ENCODE measurements around the gene RNF125.
"Not testable (repeated sequence)": the region's sequence is repeated elsewhere in the genome, so short reads cannot be mapped to it uniquely, and the experiment has no call there.

Gene RNF125

GRCh38 chr18:31990823-31991222 is 27.8 kb upstream of the RNF125 start:
- peaks cover 3% of the 10 kb centered on the region for H3K4me1 ChIP-seq (ENCODE audit: control insufficient read depth, insufficient read depth, low read length, poor library complexity, severe bottlenecking)
- no peak overlapping the region for H3K4me3 ChIP-seq (ENCODE audit: extremely low read depth, insufficient read depth, low read length, poor library complexity, severe bottlenecking)
- H3K36me3 ChIP-seq (ENCODE audit: control insufficient read depth, insufficient read depth, low read length), result no peaks in the 10 kb centered on the region
- 93 to 100% methylated on average over 2 of the region's 2 CpGs for WGBS, 2 experiments (ENCODE audit: insufficient coverage in 2 of 2)
- no peak overlapping the region for H3K27ac ChIP-seq (ENCODE audit: low read depth, low read length, severe bottlenecking)
- H3K9me3 ChIP-seq (ENCODE audit: control insufficient read depth, low read length), result no peaks in the 10 kb centered on the region

- H3K9me3 ChIP-seq (ENCODE audit: control insufficient read depth, low read length), result no peaks in the 10 kb centered on the region
- H3K4me3 ChIP-seq (ENCODE audit: extremely low read depth, insufficient read depth, low read length, poor library complexity, severe bottlenecking), result no peak overlapping the region
- WGBS, 2 experiments (ENCODE audit: insufficient coverage in 2 of 2), result 94 to 95% methylated on average over 5 to 6 of the region's 7 CpGs
- peaks cover 3% of the 10 kb centered on the region for H3K4me1 ChIP-seq (ENCODE audit: control insufficient read depth, insufficient read depth, low read length, poor library complexity, severe bottlenecking)
- H3K27ac ChIP-seq (ENCODE audit: low read depth, low read length, severe bottlenecking), result no peak overlapping the region
- H3K36me3 ChIP-seq (ENCODE audit: control insufficient read depth, insufficient read depth, low read length), result no peaks in the 10 kb centered on the region
These were observed 22.6 kb upstream of the RNF125 start for GRCh38 chr18:31996007-31996406.

GRCh38 chr18:31998880-31999412 is 19.7 kb upstream of the RNF125 start:
- WGBS, 2 experiments (ENCODE audit: insufficient coverage in 2 of 2), result 82 to 83% methylated on average over 2 to 3 of the region's 5 CpGs
- Histone ChIP-seq H3K36me3 (ENCODE audit: control insufficient read depth, insufficient read depth, low read length) (no peaks in the 10 kb centered on the region), H3K9me3 (ENCODE audit: control insufficient read depth, low read length) (no peaks in the 10 kb centered on the region), H3K27ac (ENCODE audit: low read depth, low read length, severe bottlenecking) (no peak overlapping the region), H3K4me1 (ENCODE audit: control insufficient read depth, insufficient read depth, low read length, poor library complexity, severe bottlenecking) (no peaks in the 10 kb centered on the region), H3K4me3 (ENCODE audit: extremely low read depth, insufficient read depth, low read length, poor library complexity, severe bottlenecking) (no peak overlapping the region)

- H3K9me3 ChIP-seq (ENCODE audit: control insufficient read depth, low read length); H3K27ac ChIP-seq (ENCODE audit: low read depth, low read length, severe bottlenecking); H3K36me3 ChIP-seq (ENCODE audit: control insufficient read depth, insufficient read depth, low read length); H3K4me1 ChIP-seq (ENCODE audit: control insufficient read depth, insufficient read depth, low read length, poor library complexity, severe bottlenecking); H3K4me3 ChIP-seq (ENCODE audit: extremely low read depth, insufficient read depth, low read length, poor library complexity, severe bottlenecking): not testable (repeated sequence)
- WGBS, 2 experiments (ENCODE audit: insufficient coverage in 2 of 2), result 92 to 96% methylated on average over 7 of the region's 7 CpGs
These were observed 17.5 kb upstream of the RNF125 start for GRCh38 chr18:32001141-32001540.

GRCh38 chr18:32003822-32004221 is 14.8 kb upstream of the RNF125 start:
- H3K4me1 ChIP-seq (ENCODE audit: control insufficient read depth, insufficient read depth, low read length, poor library complexity, severe bottlenecking); H3K36me3 ChIP-seq (ENCODE audit: control insufficient read depth, insufficient read depth, low read length); H3K9me3 ChIP-seq (ENCODE audit: control insufficient read depth, low read length); H3K27ac ChIP-seq (ENCODE audit: low read depth, low read length, severe bottlenecking); H3K4me3 ChIP-seq (ENCODE audit: extremely low read depth, insufficient read depth, low read length, poor library complexity, severe bottlenecking): not testable (repeated sequence)
- 90 to 100% methylated on average over 2 of the region's 2 CpGs for WGBS, 2 experiments (ENCODE audit: insufficient coverage in 2 of 2)

GRCh38 chr18:32010124-32010721 is 8.4 kb upstream of the RNF125 start:
- no peak overlapping the region for H3K4me3 ChIP-seq (ENCODE audit: extremely low read depth, insufficient read depth, low read length, poor library complexity, severe bottlenecking)
- 89 to 100% methylated on average over 2 to 3 of the region's 5 CpGs for WGBS, 2 experiments (ENCODE audit: insufficient coverage in 2 of 2)
- no peaks in the 10 kb centered on the region for H3K4me1 ChIP-seq (ENCODE audit: control insufficient read depth, insufficient read depth, low read length, poor library complexity, severe bottlenecking)
- H3K36me3 ChIP-seq (ENCODE audit: control insufficient read depth, insufficient read depth, low read length), result no peaks in the 10 kb centered on the region
- no peak overlapping the region for H3K27ac ChIP-seq (ENCODE audit: low read depth, low read length, severe bottlenecking)
- peaks cover 5% of the 10 kb centered on the region for H3K9me3 ChIP-seq (ENCODE audit: control insufficient read depth, low read length)

GRCh38 chr18:32011193-32011592 is 7.4 kb upstream of the RNF125 start:
- H3K27ac ChIP-seq (ENCODE audit: low read depth, low read length, severe bottlenecking), result no peak overlapping the region
- no peaks in the 10 kb centered on the region for H3K36me3 ChIP-seq (ENCODE audit: control insufficient read depth, insufficient read depth, low read length)
- peaks cover 5% of the 10 kb centered on the region for H3K9me3 ChIP-seq (ENCODE audit: control insufficient read depth, low read length)
- H3K4me1 ChIP-seq (ENCODE audit: control insufficient read depth, insufficient read depth, low read length, poor library complexity, severe bottlenecking), result no peaks in the 10 kb centered on the region
- no peak overlapping the region for H3K4me3 ChIP-seq (ENCODE audit: extremely low read depth, insufficient read depth, low read length, poor library complexity, severe bottlenecking)
- no CpG with 5 or more reads among the region's 3 CpGs for WGBS, 2 experiments (ENCODE audit: insufficient coverage in 2 of 2)

- peaks cover 6% of the 10 kb centered on the region for H3K4me1 ChIP-seq (ENCODE audit: control insufficient read depth, insufficient read depth, low read length, poor library complexity, severe bottlenecking)
These were observed 775 bp downstream of the RNF125 start for GRCh38 chr18:32019251-32019948.

GRCh38 chr18:32019949-32020625 is 1.5 kb downstream of the RNF125 start:
- peak overlapping the region; percentile 52 for H3K4me3 ChIP-seq (ENCODE audit: extremely low read depth, insufficient read depth, low read length, poor library complexity, severe bottlenecking)
- 71 to 79% methylated on average over 7 to 13 of the region's 14 CpGs for WGBS, 2 experiments (ENCODE audit: insufficient coverage in 2 of 2)
- not testable (repeated sequence) for H3K4me1 ChIP-seq (ENCODE audit: control insufficient read depth, insufficient read depth, low read length, poor library complexity, severe bottlenecking); H3K27ac ChIP-seq (ENCODE audit: low read depth, low read length, severe bottlenecking); H3K36me3 ChIP-seq (ENCODE audit: control insufficient read depth, insufficient read depth, low read length); H3K9me3 ChIP-seq (ENCODE audit: control insufficient read depth, low read length)

More at GRCh38 chr18:32019251-32019948, 775 bp downstream of the RNF125 start:
- no peaks in the 10 kb centered on the region for H3K36me3 ChIP-seq (ENCODE audit: control insufficient read depth, insufficient read depth, low read length)
- no peak overlapping the region for H3K27ac ChIP-seq (ENCODE audit: low read depth, low read length, severe bottlenecking)
- peak overlapping the region; percentile 52 for H3K4me3 ChIP-seq (ENCODE audit: extremely low read depth, insufficient read depth, low read length, poor library complexity, severe bottlenecking)
- WGBS, 2 experiments (ENCODE audit: insufficient coverage in 2 of 2), result 3 to 7% methylated on average over 16 to 29 of the region's 31 CpGs
- no peaks in the 10 kb centered on the region for H3K9me3 ChIP-seq (ENCODE audit: control insufficient read depth, low read length)

GRCh38 chr18:32021756-32022564 is 3.3 kb downstream of the RNF125 start:
- no CpG with 5 or more reads among the region's 2 CpGs for WGBS, 2 experiments (ENCODE audit: insufficient coverage in 2 of 2)
- H3K4me1 ChIP-seq (ENCODE audit: control insufficient read depth, insufficient read depth, low read length, poor library complexity, severe bottlenecking), result peaks cover 6% of the 10 kb centered on the region
- no peaks in the 10 kb centered on the region for H3K9me3 ChIP-seq (ENCODE audit: control insufficient read depth, low read length)
- H3K4me3 ChIP-seq (ENCODE audit: extremely low read depth, insufficient read depth, low read length, poor library complexity, severe bottlenecking), result no peak overlapping the region
- H3K27ac ChIP-seq (ENCODE audit: low read depth, low read length, severe bottlenecking), result no peak overlapping the region
- H3K36me3 ChIP-seq (ENCODE audit: control insufficient read depth, insufficient read depth, low read length), result no peaks in the 10 kb centered on the region

Measured in mesodermal cell (in vitro differentiated cells).